VCaP (cell line): ENCODE results near the gene IGFL1.
"Not testable (repeated sequence)": the region's sequence is repeated elsewhere in the genome, so short reads cannot be mapped to it uniquely, and the experiment has no call there.

Experiments
- H3K27ac ChIP-seq: fragments of 450-650 bp; 2 replicates; pipeline ENCODE4 v1.5.1; 2017
- TF ChIP-seq, protein P1 (sequence below): fragments of 450-650 bp; conservative IDR thresholded peaks from 2 replicates; pipeline ENCODE4 v1.5.1; 2017; ENCODE audit warnings: mild to moderate bottlenecking, moderate library complexity

IGFL1 gene

DNA sequence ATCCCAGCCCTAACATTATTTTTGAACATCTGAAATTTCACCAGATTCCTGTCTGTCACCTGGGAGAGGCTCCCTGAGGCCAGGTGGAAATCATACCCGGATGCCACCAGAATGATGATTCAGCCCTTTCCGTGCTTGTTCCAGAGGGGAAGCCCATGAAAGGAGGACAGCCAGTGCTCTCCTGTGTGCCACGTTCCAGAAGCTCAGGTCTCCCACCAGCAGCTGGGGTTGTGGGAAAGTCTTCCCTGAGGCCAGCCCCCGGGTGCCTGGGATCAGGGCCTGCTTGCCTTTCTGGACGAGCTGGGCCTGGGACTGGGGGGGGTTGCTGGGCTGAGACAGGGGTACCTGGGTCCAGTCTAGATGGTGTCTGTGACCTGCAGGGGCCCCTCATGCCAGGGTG is 25.5 kb upstream of the IGFL1 start:
- no peak overlapping the region for H3K27ac ChIP-seq

DNA sequence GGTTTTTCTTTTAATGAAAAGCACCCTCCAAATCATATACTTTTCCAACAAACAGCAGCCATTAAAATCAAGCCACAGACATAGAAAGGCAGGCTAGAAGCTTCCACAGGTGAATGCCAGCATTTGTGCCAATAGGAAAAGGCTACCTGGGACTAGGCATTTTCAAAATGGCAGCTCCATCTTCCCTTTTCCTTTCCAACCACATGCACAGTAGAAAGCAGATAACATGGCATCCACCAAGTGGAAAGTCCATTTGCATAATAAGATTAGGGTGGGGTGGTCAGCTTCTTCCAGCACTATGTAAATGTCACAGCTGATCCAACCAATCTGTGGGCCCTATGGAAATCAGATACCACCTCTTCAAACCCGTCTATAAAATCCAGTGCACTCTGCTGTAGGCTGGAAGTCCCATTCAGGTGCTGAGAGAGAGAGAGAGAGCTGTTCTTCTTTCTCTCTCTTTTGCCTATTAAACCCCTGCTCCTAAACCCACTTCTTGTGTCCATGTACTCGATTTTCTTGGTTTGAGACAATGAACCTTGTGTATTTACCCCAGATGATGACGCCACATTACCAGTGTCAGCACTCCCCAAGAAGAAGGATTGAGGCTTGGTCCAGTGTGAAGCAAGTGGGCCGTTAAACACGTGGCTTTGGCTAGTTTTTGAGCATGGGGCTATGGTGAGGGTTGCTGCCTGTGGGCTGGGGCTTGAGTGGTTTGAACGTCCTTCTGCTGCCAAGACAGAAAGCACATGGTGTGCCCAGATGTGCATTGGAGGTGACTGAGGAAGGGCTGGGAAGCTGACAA is 24.2 kb upstream of the IGFL1 start:
- TF ChIP-seq, protein P1, sequence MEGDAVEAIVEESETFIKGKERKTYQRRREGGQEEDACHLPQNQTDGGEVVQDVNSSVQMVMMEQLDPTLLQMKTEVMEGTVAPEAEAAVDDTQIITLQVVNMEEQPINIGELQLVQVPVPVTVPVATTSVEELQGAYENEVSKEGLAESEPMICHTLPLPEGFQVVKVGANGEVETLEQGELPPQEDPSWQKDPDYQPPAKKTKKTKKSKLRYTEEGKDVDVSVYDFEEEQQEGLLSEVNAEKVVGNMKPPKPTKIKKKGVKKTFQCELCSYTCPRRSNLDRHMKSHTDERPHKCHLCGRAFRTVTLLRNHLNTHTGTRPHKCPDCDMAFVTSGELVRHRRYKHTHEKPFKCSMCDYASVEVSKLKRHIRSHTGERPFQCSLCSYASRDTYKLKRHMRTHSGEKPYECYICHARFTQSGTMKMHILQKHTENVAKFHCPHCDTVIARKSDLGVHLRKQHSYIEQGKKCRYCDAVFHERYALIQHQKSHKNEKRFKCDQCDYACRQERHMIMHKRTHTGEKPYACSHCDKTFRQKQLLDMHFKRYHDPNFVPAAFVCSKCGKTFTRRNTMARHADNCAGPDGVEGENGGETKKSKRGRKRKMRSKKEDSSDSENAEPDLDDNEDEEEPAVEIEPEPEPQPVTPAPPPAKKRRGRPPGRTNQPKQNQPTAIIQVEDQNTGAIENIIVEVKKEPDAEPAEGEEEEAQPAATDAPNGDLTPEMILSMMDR = no peak
- no peak overlapping the region for H3K27ac ChIP-seq

More for the DNA sequence above, 25.5 kb upstream of the IGFL1 start:
- TF ChIP-seq, protein P1 = no peak

DNA sequence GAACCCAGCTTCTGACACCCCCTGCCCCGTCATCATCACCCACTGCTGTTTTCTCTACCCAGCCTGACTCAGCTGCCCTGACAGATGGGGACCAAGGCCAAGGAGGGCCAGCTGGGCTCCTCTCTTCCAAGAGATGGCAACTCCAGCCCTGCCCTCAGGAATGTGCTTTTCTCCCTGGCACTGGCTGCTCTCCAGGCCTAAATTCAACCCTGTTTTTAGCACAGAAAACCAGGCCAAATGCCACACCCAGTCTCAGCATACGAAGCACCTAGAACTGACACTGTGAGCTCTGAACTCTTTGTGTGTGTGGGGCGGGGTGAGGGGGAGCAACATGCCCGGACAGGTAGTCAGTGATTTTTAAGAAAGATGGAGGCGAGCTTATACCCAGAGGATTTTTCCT is 23.4 kb upstream of the IGFL1 start:
- H3K27ac ChIP-seq = no peak overlapping the region
- TF ChIP-seq, protein P1 = no peak

DNA sequence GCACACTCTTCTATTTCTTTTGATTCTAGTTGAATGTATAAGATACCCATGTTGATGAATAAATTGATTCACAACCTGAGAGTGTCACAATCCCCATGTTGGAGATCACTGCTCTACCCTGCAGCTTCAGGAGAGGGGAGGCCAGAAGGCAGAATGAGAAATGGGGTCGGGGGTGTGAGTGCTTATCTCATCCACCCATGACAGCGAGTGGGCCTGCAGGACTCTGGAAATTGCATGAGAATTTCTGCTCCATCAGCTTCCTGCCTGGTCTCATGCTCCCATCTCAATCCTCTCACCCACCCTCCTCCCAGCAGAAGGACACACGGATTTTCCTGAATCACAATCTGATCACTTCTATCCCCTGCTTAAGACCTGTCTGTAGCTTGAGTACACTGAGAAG is 22.9 kb upstream of the IGFL1 start:
- H3K27ac ChIP-seq = no peak overlapping the region
- TF ChIP-seq, protein P1 = no peak

DNA sequence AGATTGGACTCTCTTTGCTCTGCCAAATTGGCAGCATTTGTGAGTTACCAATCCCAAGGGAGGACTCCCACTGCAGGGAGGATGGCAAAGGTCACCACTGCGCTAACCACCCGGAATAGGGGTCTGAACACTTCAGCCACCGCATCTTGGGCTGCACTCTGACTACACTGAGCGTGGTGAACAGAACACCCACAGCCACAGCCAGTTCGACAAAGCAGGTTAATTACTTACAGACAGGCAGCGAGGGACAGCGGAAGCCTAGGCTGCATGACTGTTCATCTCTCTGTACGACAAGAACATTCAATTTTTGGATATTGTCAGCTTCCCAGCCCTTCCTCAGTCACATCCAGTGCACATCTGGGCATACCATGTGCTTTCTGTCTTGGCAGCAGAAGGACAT is 21.7 kb upstream of the IGFL1 start:
- not testable (repeated sequence) for H3K27ac ChIP-seq

DNA sequence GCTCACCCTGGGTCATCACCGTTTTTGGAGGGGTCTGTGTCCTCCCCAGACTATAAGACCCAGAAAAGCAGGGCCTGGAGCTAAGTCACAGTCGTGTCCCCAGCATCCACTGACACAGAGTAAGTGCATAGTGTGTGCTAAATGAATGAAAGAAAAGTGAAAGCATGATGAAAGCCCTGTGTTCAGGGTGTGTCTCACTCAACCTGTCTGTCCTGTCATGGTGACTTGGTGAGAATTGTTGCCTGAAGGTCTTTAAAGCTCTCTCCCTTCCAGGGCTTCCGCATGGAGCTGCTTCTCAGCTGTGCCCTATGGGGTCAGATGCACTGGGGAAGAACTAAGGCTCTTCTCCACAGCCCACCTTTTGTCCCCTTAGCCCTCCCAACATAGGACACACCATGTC is 20.5 kb upstream of the IGFL1 start:
- TF ChIP-seq, protein P1 = no peak
- no peak overlapping the region for H3K27ac ChIP-seq

DNA sequence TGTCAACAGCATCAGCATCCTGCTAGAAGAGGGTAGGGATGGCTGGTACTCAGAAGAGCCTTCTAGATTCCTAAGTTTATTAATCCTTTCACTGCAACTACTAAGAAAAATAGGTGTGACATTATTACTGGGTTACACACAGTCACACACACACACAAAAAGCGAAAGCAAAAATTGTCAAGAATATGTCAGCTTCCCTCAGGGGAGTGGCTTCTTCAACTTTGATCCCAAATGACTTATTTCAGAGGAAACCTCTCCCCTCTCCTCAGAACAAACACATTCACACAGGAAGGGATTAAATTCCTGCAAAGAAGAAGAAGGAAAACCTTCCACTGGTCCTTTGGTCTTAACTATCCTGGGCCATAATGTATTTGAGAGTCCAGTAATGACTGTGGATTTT is 20.1 kb upstream of the IGFL1 start:
- H3K27ac ChIP-seq = no peak overlapping the region
- TF ChIP-seq, protein P1 = no peak

DNA sequence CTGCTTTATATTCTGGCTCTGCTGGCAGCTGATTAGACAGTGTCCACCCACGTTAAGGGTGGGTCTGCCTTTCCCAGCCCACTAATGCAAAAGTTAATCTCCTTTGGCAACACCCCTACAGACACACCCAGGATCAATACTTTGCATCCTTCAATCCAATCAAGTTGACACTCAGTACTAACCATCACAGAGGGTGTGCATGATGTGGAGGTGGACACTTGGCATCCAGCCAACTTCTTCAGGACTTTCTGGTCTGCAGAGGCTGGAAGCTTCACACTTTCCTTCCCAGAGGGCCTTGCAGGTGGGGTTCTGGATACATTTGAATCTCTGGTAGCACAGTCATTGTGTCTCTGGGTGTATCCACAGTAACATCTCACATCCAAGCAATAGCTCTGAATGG is 18.9 kb upstream of the IGFL1 start:
- no peak overlapping the region for H3K27ac ChIP-seq
- TF ChIP-seq, protein P1 = no peak
